Measurements from ENCODE around the gene MYL1. TPM values are rescaled to one million over a fixed set of nuclear protein-coding genes. Genes with fewer than 3 reads are reported as not detected.

Gene MYL1
- not detected for total RNA-seq

DNA sequence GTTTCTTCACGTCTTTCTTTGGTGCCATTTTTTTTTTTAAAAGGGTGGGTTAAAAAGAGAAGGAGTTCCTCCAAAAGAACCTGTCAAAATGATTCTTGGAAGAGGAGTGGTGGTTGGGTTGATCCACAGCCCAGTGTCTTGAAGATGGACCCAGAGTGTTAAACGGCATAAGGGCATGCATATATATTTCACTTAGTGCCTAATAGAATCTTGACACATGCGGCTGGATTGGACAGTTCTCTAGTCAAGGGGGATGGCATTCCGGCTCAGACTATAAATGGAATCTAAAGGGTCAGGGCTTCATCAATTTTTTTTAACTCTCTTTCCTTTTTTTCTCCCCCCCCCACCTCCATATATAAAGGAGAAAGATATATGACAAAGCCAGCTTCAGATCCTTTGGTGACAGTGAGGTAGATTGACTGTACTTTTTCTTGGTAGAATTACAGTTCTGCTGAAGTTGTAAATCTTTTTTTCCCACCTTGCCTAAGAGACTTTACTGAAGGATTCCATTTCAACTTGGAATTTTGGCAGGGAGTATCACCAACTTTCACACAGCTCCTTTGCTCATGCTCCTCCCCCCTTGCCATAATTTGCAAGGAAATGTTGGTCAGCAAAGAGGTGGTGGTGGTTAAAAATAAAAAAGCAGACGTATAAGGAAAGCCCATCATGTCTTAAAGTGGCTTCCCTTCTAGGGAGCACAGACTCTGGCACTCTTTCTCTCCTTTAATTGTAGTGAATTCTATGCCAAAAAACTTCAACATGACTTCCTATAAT is at the start of gene MYL1:
TSS of gene MYL1 (minus strand) at position 160 of the 774 bp plus-strand sequence. CDS start at position 28, 132 bp downstream.
- no peak within 1 kb of the TSS for H3K4me3 ChIP-seq
- no peak for TF ChIP-seq POLR2A (IDR thresholded peaks at IDR 0.05)
- TF ChIP-seq, protein P1, sequence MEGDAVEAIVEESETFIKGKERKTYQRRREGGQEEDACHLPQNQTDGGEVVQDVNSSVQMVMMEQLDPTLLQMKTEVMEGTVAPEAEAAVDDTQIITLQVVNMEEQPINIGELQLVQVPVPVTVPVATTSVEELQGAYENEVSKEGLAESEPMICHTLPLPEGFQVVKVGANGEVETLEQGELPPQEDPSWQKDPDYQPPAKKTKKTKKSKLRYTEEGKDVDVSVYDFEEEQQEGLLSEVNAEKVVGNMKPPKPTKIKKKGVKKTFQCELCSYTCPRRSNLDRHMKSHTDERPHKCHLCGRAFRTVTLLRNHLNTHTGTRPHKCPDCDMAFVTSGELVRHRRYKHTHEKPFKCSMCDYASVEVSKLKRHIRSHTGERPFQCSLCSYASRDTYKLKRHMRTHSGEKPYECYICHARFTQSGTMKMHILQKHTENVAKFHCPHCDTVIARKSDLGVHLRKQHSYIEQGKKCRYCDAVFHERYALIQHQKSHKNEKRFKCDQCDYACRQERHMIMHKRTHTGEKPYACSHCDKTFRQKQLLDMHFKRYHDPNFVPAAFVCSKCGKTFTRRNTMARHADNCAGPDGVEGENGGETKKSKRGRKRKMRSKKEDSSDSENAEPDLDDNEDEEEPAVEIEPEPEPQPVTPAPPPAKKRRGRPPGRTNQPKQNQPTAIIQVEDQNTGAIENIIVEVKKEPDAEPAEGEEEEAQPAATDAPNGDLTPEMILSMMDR (IDR thresholded peaks at IDR 0.05) = no peak
- TF ChIP-seq EP300 (IDR thresholded peaks at IDR 0.05) = no peak
- no peaks in the 10 kb centered on the region for H3K9me3 ChIP-seq
- DNase-seq (ENCODE audit: low spot score in 2 of 2) = no peak
- H3K4me1 ChIP-seq = no peaks in the 10 kb centered on the region
- WGBS, 2 donors = 69 to 76% methylated on average over 5 of the region's 5 CpGs
- no peak within 1 kb of the TSS for H3K27ac ChIP-seq
- H3K36me3 ChIP-seq = no peaks in the 10 kb centered on the region
- no peaks in the 10 kb centered on the region for H3K27me3 ChIP-seq

DNA sequence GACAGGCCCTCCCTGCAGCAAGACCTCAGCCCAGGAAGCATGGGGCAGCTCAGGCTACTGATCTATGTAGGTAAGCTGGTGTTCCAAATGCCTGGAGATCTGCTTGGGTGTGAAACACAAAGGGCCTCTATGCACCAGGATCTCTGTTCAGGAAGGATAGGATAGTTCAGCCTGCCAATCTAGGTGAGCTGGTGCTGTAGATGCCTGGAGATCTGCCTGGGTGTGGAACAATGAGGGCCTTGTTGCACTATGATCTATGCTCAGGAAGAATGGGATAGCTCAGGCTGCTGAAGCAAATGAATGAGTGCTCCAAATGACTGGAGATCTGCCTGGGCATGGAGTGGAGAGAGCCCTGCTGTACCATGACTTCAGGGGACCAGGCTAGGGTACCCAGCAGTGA is 48.9 kb upstream of the MYL1 start:
- no peaks in the 10 kb centered on the region for H3K27me3 ChIP-seq
- no peaks in the 10 kb centered on the region for H3K4me1 ChIP-seq
- no peaks in the 10 kb centered on the region for H3K36me3 ChIP-seq
- H3K9me3 ChIP-seq = no peaks in the 10 kb centered on the region
- DNase-seq (ENCODE audit: low spot score in 2 of 2) = no peak
- no peak overlapping the region for H3K4me3 ChIP-seq
- TF ChIP-seq POLR2A (IDR thresholded peaks at IDR 0.05) (no peak), EP300 (IDR thresholded peaks at IDR 0.05) (no peak)
- TF ChIP-seq, protein P1 (IDR thresholded peaks at IDR 0.05) = no peak
- no peak overlapping the region for H3K27ac ChIP-seq

DNA sequence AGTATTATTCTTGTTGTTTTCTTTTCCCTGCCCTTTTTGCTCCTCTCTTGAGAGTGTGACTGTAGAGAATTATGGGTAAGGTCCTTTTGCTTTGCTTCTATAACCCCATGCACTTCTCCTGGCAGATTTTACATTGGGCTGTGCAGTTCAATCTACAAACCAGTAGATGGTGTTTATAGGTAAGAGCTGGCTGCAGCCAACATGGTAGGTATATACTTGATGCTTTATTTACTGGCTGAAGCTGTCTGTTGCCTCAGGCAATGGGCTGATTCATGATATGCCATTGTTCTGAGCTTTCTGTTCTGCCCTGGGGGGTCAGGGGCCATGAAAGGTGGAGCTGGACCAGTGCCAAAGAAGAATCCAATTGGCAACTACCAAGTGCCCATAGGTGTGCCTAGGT is 48.3 kb upstream of the MYL1 start:
- Histone ChIP-seq H3K36me3 (no peaks in the 10 kb centered on the region), H3K27me3 (no peaks in the 10 kb centered on the region), H3K27ac (no peak overlapping the region), H3K4me1 (no peaks in the 10 kb centered on the region), H3K9me3 (no peaks in the 10 kb centered on the region), H3K4me3 (no peak overlapping the region)
- DNase-seq (ENCODE audit: low spot score in 2 of 2) = no peak
- TF ChIP-seq EP300 (IDR thresholded peaks at IDR 0.05) (no peak), POLR2A (IDR thresholded peaks at IDR 0.05) (no peak)
- TF ChIP-seq, protein P1 (IDR thresholded peaks at IDR 0.05) = no peak

DNA sequence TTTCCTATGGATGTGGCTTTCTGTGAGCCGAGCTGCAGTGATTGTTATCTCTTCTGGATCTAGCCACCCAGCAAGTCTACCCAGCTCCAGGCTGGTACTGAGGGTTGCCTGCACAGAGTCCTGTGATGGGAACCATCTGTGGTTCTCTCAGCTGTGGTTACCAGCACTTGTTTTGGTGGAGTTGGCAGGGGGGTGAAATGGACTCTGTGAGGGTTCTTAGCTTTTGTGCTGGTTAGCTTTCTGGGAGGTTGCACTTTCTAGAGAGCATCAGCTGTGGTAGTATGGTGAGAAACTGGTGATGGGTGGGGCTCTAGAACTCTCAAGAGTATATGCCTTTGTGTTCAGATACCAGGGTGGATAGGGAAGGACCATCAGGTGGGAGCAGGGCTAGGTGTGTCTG is 45.4 kb upstream of the MYL1 start:
- no peak for DNase-seq (ENCODE audit: low spot score in 2 of 2)
- Histone ChIP-seq H3K4me1 (no peaks in the 10 kb centered on the region), H3K27me3 (no peaks in the 10 kb centered on the region), H3K4me3 (no peak overlapping the region), H3K36me3 (no peaks in the 10 kb centered on the region), H3K27ac (no peak overlapping the region), H3K9me3 (peaks cover 0 to 9% (median 0%) of the 10 kb centered on the region in 4 donors)
- TF ChIP-seq, protein P1 (IDR thresholded peaks at IDR 0.05) = no peak
- TF ChIP-seq POLR2A (IDR thresholded peaks at IDR 0.05) (no peak), EP300 (IDR thresholded peaks at IDR 0.05) (no peak)
- WGBS, 2 donors = 44 to 92% methylated on average over 1 of the region's 1 CpG

DNA sequence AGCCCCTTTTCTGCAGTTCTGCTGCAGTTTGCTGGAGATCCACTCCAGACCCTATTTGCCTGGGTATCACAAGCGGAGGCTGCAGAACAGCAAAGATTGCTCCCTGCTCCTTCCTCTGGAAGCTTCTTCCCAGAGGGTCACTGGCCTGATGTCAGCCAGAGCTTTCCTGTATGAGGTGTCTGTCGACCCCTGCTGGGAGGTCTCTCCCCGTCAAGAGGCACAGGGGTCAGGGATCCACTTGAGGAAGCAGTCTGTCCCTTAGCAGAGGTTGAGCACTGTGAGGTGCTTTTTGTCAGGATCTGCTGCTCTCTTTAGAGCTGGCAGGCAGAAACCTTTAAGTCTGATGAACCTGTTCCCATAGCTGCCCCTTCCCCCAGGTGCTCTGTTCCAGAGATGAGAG is 42.0 kb upstream of the MYL1 start:
- Histone ChIP-seq H3K9me3 (peaks cover 0 to 9% (median 0%) of the 10 kb centered on the region in 4 donors), H3K4me1 (no peaks in the 10 kb centered on the region), H3K36me3 (no peaks in the 10 kb centered on the region), H3K4me3 (no peak overlapping the region), H3K27me3 (no peaks in the 10 kb centered on the region), H3K27ac (no peak overlapping the region)
- TF ChIP-seq POLR2A (IDR thresholded peaks at IDR 0.05) (no peak), EP300 (IDR thresholded peaks at IDR 0.05) (no peak)
- TF ChIP-seq, protein P1 (IDR thresholded peaks at IDR 0.05) = no peak
- DNase-seq (ENCODE audit: low spot score in 2 of 2) = no peak
- WGBS, 2 donors = 48 to 52% methylated on average over 3 of the region's 3 CpGs

Measured in tibial nerve (tissue), 4 donors.